ENCODE data around the gene LRBA. TPM values are rescaled to one million over a fixed set of nuclear protein-coding genes. Genes with fewer than 3 reads are reported as not detected.

The LRBA gene
- total and polyA plus RNA-seq, 2 donors (not counting 3 experiments of a cell fraction or from before 2014, with no cell fraction given): 18.0 to 35.1 TPM

DNA sequence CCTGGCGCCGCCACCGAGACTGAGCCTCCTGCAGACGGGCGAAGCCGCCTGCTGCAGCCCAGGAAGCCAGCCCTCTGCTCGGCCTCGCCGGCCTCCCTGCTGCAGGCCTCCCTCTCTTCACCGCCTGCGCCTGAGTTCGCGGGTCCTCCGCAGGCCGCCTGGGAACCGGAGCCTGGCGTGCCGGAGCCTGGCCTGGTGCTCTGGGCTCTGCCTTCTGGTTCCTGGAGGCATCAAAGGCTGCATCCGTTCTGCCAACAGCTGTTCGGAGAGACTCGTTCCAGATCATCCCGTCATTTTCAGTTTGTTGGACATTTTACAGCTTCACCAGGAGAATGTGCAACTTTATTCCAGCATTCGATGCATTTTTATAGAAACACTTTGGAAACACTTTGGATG, 758.9 kb downstream of the LRBA start:
- Histone ChIP-seq H3K9ac (replicated peaks; ENCODE audit: extremely low read depth, insufficient read depth, low read length) (no peak overlapping the region), H2AFZ (ENCODE audit: low read depth, low read length) (no peak overlapping the region), H3K79me2 (ENCODE audit: control insufficient read depth, insufficient read depth, low read length) (no peaks in the 10 kb centered on the region), H3K27me3 (ENCODE audit: control insufficient read depth in 2 of 2, insufficient read depth in 2 of 2, low read length in 2 of 2) (no peaks in the 10 kb centered on the region), H3K4me3 (replicated peaks in 1 of 3; ENCODE audit: insufficient read depth in 1 of 3, low read depth in 1 of 3, low read length in 3 of 3) (no peak overlapping the region), H3K9me1 (replicated peaks; ENCODE audit: control insufficient read depth, extremely low read depth, insufficient read depth, low read length) (no peaks in the 10 kb centered on the region), H3K27ac (ENCODE audit: insufficient read depth, low read depth, low read length) (no peak overlapping the region), H3K9me3 (replicated peaks; ENCODE audit: control insufficient read depth, insufficient read depth, low read length) (no peaks in the 10 kb centered on the region), H3K4me1 (ENCODE audit: control insufficient read depth, extremely low read depth, insufficient read depth, low read length) (peaks cover 4% of the 10 kb centered on the region), H3K36me3 (ENCODE audit: control insufficient read depth in 2 of 2, extremely low read depth in 1 of 2, insufficient read depth in 2 of 2, low read length in 2 of 2) (no peaks in the 10 kb centered on the region), H3K4me2 (ENCODE audit: insufficient read depth, low read length) (no peak overlapping the region), H4K20me1 (replicated peaks; ENCODE audit: control insufficient read depth, extremely low read depth, insufficient read depth, low read length) (no peaks in the 10 kb centered on the region)
- intact Hi-C loops (cut with micrococcal nuclease): no loop called here
- DNase-seq (ENCODE audit: low read depth, low spot score): no peak
- dilution Hi-C loops (cut with MboI; ENCODE audit: extremely low pct_ligation_motif_present, low sequenced_read_pairs): no loop called here
- no TSS peak for BruUV-seq (replicated peaks)
- ChIA-PET POLR2A (no interaction called here), CTCF (interaction anchor here (1.1 kb wide), 1 partner anchor 12 kb away, joined by 3 read pairs; no protein-coding TSS in a partner anchor)
- no peak for TF ChIP-seq JUN (IDR thresholded peaks at IDR 0.05; ENCODE audit: borderline replicate concordance, insufficient read depth, insufficient read length, low read depth)
- TF ChIP-seq, protein P1, sequence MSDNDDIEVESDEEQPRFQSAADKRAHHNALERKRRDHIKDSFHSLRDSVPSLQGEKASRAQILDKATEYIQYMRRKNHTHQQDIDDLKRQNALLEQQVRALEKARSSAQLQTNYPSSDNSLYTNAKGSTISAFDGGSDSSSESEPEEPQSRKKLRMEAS (IDR thresholded peaks at IDR 0.05; ENCODE audit: insufficient read depth, insufficient read length): no peak
- no peak for TF ChIP-seq EZH2 (IDR thresholded peaks at IDR 0.05; ENCODE audit: borderline replicate concordance, low read depth, low read length, severe bottlenecking)
- TF ChIP-seq POLR2A (IDR thresholded peaks at IDR 0.05; ENCODE audit: low read depth, low read length): no peak
- no peak for TF ChIP-seq MYC (IDR thresholded peaks at IDR 0.05; ENCODE audit: low read depth, low read length)
- TF ChIP-seq FOS (IDR thresholded peaks at IDR 0.05; ENCODE audit: borderline replicate concordance, insufficient read depth, low read length): no peak
- TF ChIP-seq POLR2AphosphoS5 (IDR thresholded peaks at IDR 0.05; ENCODE audit: insufficient read depth, low read depth, low read length): no peak
- no peak for TF ChIP-seq GATA2 (IDR thresholded peaks at IDR 0.05; ENCODE audit: insufficient read depth, insufficient read length, low read depth, low read length)
- TF ChIP-seq, protein P2, sequence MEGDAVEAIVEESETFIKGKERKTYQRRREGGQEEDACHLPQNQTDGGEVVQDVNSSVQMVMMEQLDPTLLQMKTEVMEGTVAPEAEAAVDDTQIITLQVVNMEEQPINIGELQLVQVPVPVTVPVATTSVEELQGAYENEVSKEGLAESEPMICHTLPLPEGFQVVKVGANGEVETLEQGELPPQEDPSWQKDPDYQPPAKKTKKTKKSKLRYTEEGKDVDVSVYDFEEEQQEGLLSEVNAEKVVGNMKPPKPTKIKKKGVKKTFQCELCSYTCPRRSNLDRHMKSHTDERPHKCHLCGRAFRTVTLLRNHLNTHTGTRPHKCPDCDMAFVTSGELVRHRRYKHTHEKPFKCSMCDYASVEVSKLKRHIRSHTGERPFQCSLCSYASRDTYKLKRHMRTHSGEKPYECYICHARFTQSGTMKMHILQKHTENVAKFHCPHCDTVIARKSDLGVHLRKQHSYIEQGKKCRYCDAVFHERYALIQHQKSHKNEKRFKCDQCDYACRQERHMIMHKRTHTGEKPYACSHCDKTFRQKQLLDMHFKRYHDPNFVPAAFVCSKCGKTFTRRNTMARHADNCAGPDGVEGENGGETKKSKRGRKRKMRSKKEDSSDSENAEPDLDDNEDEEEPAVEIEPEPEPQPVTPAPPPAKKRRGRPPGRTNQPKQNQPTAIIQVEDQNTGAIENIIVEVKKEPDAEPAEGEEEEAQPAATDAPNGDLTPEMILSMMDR (IDR thresholded peaks at IDR 0.05; ENCODE audit: extremely low read depth in 1 of 2, insufficient read depth in 1 of 2, low read depth in 1 of 2, low read length in 2 of 2): no peak
- no peak for FAIRE-seq
